Measurements from ENCODE around the gene FBXL12. TPM values are rescaled to one million over a fixed set of nuclear protein-coding genes. Genes with fewer than 3 reads are reported as not detected.
"Not testable (repeated sequence)": the region's sequence is repeated elsewhere in the genome, so short reads cannot be mapped to it uniquely, and the experiment has no call there.

Gene FBXL12
- total and polyA plus RNA-seq, 5 donors from 2014 or later: 7.8 to 34.8 (median 9.7) TPM

DNA sequence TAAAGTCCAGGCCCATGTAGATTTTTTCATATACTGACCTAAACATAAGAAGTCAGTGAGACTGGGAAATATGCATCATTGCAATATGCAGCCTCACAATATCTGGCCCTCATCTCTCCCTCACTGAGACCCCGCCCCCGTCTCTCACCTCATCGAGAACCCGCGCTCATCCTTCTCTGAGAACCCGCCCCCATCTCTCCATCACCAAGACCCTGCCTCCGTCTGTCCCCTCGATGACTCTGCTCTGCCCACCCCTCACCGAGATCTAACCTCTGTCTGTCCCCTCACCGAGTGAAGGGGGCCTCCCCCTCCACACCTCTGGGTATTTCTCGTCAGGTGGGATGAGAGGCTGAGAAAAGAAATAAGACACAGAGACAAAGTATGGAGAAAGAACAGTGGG lies 29.8 kb downstream of the FBXL12 start:
- DNase-seq (no peak), ATAC-seq (ENCODE audit: low read depth in 2 of 2) (no peak)
- H3K36me3 ChIP-seq (ENCODE audit: control insufficient read depth, insufficient read depth, low read length): no peaks in the 10 kb centered on the region
- no peaks in the 10 kb centered on the region for H3K27me3 ChIP-seq (ENCODE audit: control insufficient read depth, insufficient read depth, low read length)
- H3K9me3 ChIP-seq (ENCODE audit: control insufficient read depth in 2 of 2, low read length in 2 of 2): no peaks in the 10 kb centered on the region
- peaks cover 0 to 2% (median 0%) of the 10 kb centered on the region in 7 donors for H3K9me3 Mint-ChIP-seq
- H3K4me3 ChIP-seq (ENCODE audit: low read depth, low read length): no peak overlapping the region
- peaks cover 22% of the 10 kb centered on the region for H3K4me1 ChIP-seq (ENCODE audit: control insufficient read depth, insufficient read depth, low read length, poor library complexity, severe bottlenecking)
- no peaks in the 10 kb centered on the region for H3K36me3 Mint-ChIP-seq
- peak overlapping the region in 2 of 4 donors; percentile 58 to 80 for H3K4me3 Mint-ChIP-seq
- H3K27ac Mint-ChIP-seq: peak overlapping the region in 1 of 3 donors; percentile 31
- peaks cover 10 to 39% (median 12%) of the 10 kb centered on the region in 4 donors for H3K4me1 Mint-ChIP-seq
- H3K27me3 Mint-ChIP-seq: no peaks in the 10 kb centered on the region
- no peak overlapping the region for H3K27ac ChIP-seq (ENCODE audit: insufficient read depth, low read length, poor library complexity, severe bottlenecking)

DNA sequence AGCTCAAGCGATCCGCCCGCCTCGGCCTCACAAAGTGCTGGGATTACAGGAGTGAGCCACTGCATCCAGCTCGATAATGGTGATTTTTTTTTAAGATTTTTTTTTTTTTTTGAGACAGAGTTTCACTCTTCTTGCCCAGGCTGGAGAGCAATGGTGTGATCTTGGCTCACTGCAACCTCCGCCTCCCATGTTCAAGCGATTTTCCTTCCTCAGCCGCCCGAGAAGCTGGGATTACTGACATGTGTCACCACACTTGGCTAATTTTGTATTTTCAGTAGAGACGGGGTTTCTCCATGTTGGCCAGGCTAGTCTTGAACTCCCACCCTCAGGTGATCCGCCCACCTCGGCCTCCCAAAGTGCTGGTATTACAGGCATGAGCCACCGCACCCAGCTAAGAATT lies 30.3 kb downstream of the FBXL12 start:
- not testable (repeated sequence) for H3K27me3 ChIP-seq (ENCODE audit: control insufficient read depth, insufficient read depth, low read length); ATAC-seq (ENCODE audit: low read depth in 2 of 2); H3K36me3 ChIP-seq (ENCODE audit: control insufficient read depth, insufficient read depth, low read length); DNase-seq; H3K27ac Mint-ChIP-seq; H3K27me3 Mint-ChIP-seq; H3K9me3 Mint-ChIP-seq; H3K27ac ChIP-seq (ENCODE audit: insufficient read depth, low read length, poor library complexity, severe bottlenecking); H3K36me3 Mint-ChIP-seq; H3K4me3 ChIP-seq (ENCODE audit: low read depth, low read length); H3K9me3 ChIP-seq (ENCODE audit: control insufficient read depth in 2 of 2, low read length in 2 of 2)
- Mint-ChIP-seq H3K4me3 (peak overlapping the region in 1 of 4 donors; percentile 80), H3K4me1 (peaks cover 10 to 41% (median 12%) of the 10 kb centered on the region in 4 donors)
- peaks cover 22% of the 10 kb centered on the region for H3K4me1 ChIP-seq (ENCODE audit: control insufficient read depth, insufficient read depth, low read length, poor library complexity, severe bottlenecking)

DNA sequence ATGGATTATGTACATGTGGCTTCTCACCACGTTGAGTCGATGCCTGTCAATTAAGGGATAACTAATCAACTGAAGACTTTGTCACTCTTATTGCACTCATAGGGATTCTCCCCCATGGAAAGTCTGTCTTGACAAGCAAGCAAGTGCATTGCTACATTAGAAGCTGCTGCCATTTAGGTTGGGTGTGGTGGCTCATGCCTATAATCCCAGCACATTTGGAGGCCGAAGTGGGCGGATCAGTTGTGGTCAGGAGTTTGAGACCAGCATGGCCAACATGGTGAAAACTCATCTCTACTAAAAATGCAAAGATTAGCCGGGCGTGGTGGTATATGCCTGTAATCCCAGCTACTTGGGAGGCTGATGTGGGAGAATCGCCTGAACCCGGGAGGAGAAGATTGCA lies 32.1 kb downstream of the FBXL12 start:
- no peak overlapping the region for H3K27ac ChIP-seq (ENCODE audit: insufficient read depth, low read length, poor library complexity, severe bottlenecking)
- no peaks in the 10 kb centered on the region for H3K9me3 Mint-ChIP-seq
- ATAC-seq (ENCODE audit: low read depth in 2 of 2) (no peak), DNase-seq (no peak)
- peaks cover 16% of the 10 kb centered on the region for H3K4me1 ChIP-seq (ENCODE audit: control insufficient read depth, insufficient read depth, low read length, poor library complexity, severe bottlenecking)
- H3K4me3 Mint-ChIP-seq: peak overlapping the region; percentile 70 to 82 (median 76)
- no peaks in the 10 kb centered on the region for H3K27me3 ChIP-seq (ENCODE audit: control insufficient read depth, insufficient read depth, low read length)
- H3K36me3 ChIP-seq (ENCODE audit: control insufficient read depth, insufficient read depth, low read length): no peaks in the 10 kb centered on the region
- H3K4me1 Mint-ChIP-seq: peaks cover 7 to 36% (median 10%) of the 10 kb centered on the region in 4 donors
- no peaks in the 10 kb centered on the region for H3K27me3 Mint-ChIP-seq
- peaks cover 4% of the 10 kb centered on the region for H3K36me3 Mint-ChIP-seq
- H3K4me3 ChIP-seq (ENCODE audit: low read depth, low read length): peak overlapping the region; percentile 18
- no peaks in the 10 kb centered on the region for H3K9me3 ChIP-seq (ENCODE audit: control insufficient read depth in 2 of 2, low read length in 2 of 2)
- H3K27ac Mint-ChIP-seq: peak overlapping the region in 2 of 3 donors; percentile 67 to 94

DNA sequence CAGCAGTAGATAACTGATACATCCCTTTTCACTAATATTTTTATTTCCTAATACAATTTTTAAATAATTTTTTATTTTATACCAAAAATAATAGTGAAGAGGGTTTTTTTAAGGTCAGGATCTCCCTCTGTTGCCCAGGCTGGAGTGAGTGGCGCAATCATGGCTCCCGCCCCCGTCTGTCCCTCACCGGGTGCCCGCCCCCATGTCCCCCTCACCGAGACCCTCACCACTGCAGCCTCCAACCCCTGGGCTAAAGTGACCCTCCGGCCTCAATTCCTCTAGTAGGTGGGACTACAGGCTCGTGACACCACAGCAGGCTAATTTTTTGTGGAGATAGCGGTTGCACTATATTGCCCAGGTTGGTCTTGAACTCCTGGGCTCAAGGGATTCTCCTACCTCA lies 32.5 kb downstream of the FBXL12 start:
- no peak for DNase-seq
- Histone ChIP-seq H3K9me3 (ENCODE audit: control insufficient read depth in 2 of 2, low read length in 2 of 2) (no peaks in the 10 kb centered on the region), H3K27me3 (ENCODE audit: control insufficient read depth, insufficient read depth, low read length) (no peaks in the 10 kb centered on the region), H3K36me3 (ENCODE audit: control insufficient read depth, insufficient read depth, low read length) (no peaks in the 10 kb centered on the region), H3K4me3 (ENCODE audit: low read depth, low read length) (peak overlapping the region; percentile 57), H3K4me1 (ENCODE audit: control insufficient read depth, insufficient read depth, low read length, poor library complexity, severe bottlenecking) (peaks cover 14% of the 10 kb centered on the region), H3K27ac (ENCODE audit: insufficient read depth, low read length, poor library complexity, severe bottlenecking) (peak overlapping the region; percentile 85)
- H3K4me3 Mint-ChIP-seq: peak overlapping the region; percentile 82 to 92 (median 88)
- no peaks in the 10 kb centered on the region for H3K27me3 Mint-ChIP-seq
- H3K9me3 Mint-ChIP-seq: no peaks in the 10 kb centered on the region
- H3K27ac Mint-ChIP-seq: peak overlapping the region; percentile 67 to 96 (median 94)
- H3K36me3 Mint-ChIP-seq: peaks cover 4% of the 10 kb centered on the region
- no peak for ATAC-seq (ENCODE audit: low read depth in 2 of 2)
- H3K4me1 Mint-ChIP-seq: peaks cover 7 to 33% (median 9%) of the 10 kb centered on the region in 4 donors

DNA sequence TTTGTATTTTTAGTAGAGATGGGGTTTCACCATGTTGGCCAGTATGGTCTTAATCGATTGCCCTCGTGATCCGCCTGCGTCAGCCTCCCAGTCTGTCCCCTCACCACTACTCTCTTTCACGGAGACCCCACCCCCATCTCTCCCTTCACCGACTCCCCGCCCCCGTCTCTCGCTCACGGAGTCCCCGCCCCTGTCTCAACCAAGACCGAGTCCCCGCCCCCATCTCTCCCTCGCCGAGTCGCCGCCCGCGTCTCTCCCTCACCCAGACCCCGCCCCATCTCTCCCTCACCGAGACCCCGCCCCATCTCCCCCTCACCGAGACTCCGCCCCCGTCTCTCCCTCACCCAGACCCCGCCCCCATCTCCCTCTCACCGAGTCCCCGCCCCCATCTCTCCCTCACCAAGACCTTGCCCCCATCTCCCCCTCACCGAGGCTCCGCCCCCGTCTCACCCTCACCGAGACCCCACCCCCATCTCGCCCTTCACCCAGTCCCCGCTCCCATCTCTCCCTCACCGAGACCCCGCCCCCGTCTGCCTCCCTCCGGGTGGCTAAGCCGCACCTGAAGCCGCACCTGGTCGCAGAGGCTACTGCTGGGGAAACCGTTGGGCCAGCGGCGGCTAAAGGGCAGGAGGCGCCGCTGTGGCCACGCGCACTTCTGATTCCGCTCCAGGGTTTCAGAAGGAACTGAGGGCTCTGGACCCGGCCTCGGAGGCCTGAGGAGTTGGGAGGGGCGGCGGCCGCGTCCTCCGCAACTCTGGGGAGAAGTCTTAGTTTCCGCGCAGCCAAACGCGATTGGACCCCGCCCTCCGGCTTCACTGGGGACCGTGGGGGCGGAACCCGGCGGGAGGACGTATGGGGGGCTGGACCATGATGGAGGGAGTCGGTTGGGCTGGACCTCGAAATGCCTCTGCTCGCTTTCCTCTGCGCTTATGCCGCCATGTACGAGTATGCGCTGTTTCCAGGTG lies 33.2 kb downstream of the FBXL12 start:
- peak overlapping the region; percentile 88 to 96 (median 94) for H3K27ac Mint-ChIP-seq
- peak overlapping the region; percentile 82 to 92 (median 88) for H3K4me3 Mint-ChIP-seq
- no peaks in the 10 kb centered on the region for H3K36me3 ChIP-seq (ENCODE audit: control insufficient read depth, insufficient read depth, low read length)
- no peaks in the 10 kb centered on the region for H3K27me3 ChIP-seq (ENCODE audit: control insufficient read depth, insufficient read depth, low read length)
- DNase-seq (peak; percentile 90 to 95 (median 92)), ATAC-seq (ENCODE audit: low read depth in 2 of 2) (peak; percentile 79 to 82)
- H3K9me3 Mint-ChIP-seq: no peaks in the 10 kb centered on the region
- H3K9me3 ChIP-seq (ENCODE audit: control insufficient read depth in 2 of 2, low read length in 2 of 2): no peaks in the 10 kb centered on the region
- peak overlapping the region; percentile 85 for H3K27ac ChIP-seq (ENCODE audit: insufficient read depth, low read length, poor library complexity, severe bottlenecking)
- H3K4me3 ChIP-seq (ENCODE audit: low read depth, low read length): peak overlapping the region; percentile 64
- H3K4me1 ChIP-seq (ENCODE audit: control insufficient read depth, insufficient read depth, low read length, poor library complexity, severe bottlenecking): peaks cover 9% of the 10 kb centered on the region
- H3K4me1 Mint-ChIP-seq: peaks cover 5 to 28% (median 8%) of the 10 kb centered on the region in 4 donors
- no peaks in the 10 kb centered on the region for H3K27me3 Mint-ChIP-seq
- peaks cover 4% of the 10 kb centered on the region for H3K36me3 Mint-ChIP-seq

DNA sequence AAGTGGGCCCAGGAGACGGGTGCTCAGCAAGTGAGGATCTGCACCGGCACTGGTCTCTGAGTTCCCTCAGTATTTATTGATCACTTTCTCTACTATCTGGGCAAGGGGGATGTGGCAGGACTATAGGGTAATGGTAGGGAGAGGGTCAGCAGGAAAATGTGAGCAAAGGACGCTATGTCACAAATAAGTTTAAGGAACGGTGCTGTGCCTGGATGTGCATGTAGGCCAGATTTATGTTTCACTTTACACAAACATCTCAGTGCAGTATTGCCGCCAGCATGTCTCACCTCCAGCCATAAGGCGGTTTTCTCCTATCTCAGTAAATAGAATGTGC lies 34.7 kb downstream of the FBXL12 start:
- H3K27me3 Mint-ChIP-seq; H3K36me3 ChIP-seq (ENCODE audit: control insufficient read depth, insufficient read depth, low read length); H3K9me3 ChIP-seq (ENCODE audit: control insufficient read depth in 2 of 2, low read length in 2 of 2); H3K9me3 Mint-ChIP-seq; ATAC-seq (ENCODE audit: low read depth in 2 of 2); H3K36me3 Mint-ChIP-seq; DNase-seq; H3K4me3 ChIP-seq (ENCODE audit: low read depth, low read length); H3K4me1 ChIP-seq (ENCODE audit: control insufficient read depth, insufficient read depth, low read length, poor library complexity, severe bottlenecking); H3K27me3 ChIP-seq (ENCODE audit: control insufficient read depth, insufficient read depth, low read length); H3K27ac ChIP-seq (ENCODE audit: insufficient read depth, low read length, poor library complexity, severe bottlenecking): not testable (repeated sequence)
- Mint-ChIP-seq H3K4me1 (peaks cover 0 to 21% (median 2%) of the 10 kb centered on the region in 4 donors), H3K27ac (peak overlapping the region in 2 of 3 donors; percentile 27 to 82), H3K4me3 (peak overlapping the region; percentile 75 to 89 (median 85))

DNA sequence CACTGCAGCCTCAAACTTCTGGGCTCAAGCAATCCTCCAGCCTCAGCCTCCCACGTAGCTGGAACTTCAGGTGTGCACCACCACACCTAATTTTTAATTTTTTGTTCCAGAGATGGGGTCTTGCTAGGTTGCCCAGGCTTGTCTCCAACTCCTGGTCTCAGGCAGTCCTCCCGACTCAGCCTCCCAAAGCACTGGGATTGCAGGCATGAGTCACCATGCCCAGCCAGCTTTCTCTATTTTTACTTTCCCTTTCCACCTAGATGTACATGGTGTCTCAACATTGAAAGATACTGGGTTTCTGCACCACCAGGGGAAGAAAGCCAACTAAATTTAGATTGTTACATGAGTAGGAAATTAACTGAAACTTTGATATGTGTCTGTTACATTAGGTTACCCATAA lies 36.5 kb downstream of the FBXL12 start:
- H3K4me3 ChIP-seq (ENCODE audit: low read depth, low read length): no peak overlapping the region
- peak overlapping the region in 1 of 4 donors; percentile 54 for H3K4me3 Mint-ChIP-seq
- peaks cover 6 to 10% of the 10 kb centered on the region in 2 experiments for H3K9me3 ChIP-seq (ENCODE audit: control insufficient read depth in 2 of 2, low read length in 2 of 2)
- H3K27ac ChIP-seq (ENCODE audit: insufficient read depth, low read length, poor library complexity, severe bottlenecking): no peak overlapping the region
- no peaks in the 10 kb centered on the region for H3K27me3 Mint-ChIP-seq
- H3K36me3 ChIP-seq (ENCODE audit: control insufficient read depth, insufficient read depth, low read length): no peaks in the 10 kb centered on the region
- H3K9me3 Mint-ChIP-seq: peaks cover 0 to 10% (median 2%) of the 10 kb centered on the region in 7 donors
- DNase-seq (no peak), ATAC-seq (ENCODE audit: low read depth in 2 of 2) (no peak)
- H3K27me3 ChIP-seq (ENCODE audit: control insufficient read depth, insufficient read depth, low read length): no peaks in the 10 kb centered on the region
- H3K4me1 ChIP-seq (ENCODE audit: control insufficient read depth, insufficient read depth, low read length, poor library complexity, severe bottlenecking): peaks cover 9% of the 10 kb centered on the region
- no peak overlapping the region for H3K27ac Mint-ChIP-seq
- peaks cover 0 to 21% (median 2%) of the 10 kb centered on the region in 4 donors for H3K4me1 Mint-ChIP-seq
- H3K36me3 Mint-ChIP-seq: peaks cover 9% of the 10 kb centered on the region
